NCI-H2029 treated with DMSO at 0.1 percent for 48 hours (cell line): ENCODE data around the gene LTN1.
"Not testable (repeated sequence)": the region's sequence is repeated elsewhere in the genome, so short reads cannot be mapped to it uniquely, and the experiment has no call there.

Experiments
- DNase-seq: peaks from one replicate; lab custom pipeline; 2025; lab: John Stamatoyannopoulos, UW

The LTN1 gene, protein sequence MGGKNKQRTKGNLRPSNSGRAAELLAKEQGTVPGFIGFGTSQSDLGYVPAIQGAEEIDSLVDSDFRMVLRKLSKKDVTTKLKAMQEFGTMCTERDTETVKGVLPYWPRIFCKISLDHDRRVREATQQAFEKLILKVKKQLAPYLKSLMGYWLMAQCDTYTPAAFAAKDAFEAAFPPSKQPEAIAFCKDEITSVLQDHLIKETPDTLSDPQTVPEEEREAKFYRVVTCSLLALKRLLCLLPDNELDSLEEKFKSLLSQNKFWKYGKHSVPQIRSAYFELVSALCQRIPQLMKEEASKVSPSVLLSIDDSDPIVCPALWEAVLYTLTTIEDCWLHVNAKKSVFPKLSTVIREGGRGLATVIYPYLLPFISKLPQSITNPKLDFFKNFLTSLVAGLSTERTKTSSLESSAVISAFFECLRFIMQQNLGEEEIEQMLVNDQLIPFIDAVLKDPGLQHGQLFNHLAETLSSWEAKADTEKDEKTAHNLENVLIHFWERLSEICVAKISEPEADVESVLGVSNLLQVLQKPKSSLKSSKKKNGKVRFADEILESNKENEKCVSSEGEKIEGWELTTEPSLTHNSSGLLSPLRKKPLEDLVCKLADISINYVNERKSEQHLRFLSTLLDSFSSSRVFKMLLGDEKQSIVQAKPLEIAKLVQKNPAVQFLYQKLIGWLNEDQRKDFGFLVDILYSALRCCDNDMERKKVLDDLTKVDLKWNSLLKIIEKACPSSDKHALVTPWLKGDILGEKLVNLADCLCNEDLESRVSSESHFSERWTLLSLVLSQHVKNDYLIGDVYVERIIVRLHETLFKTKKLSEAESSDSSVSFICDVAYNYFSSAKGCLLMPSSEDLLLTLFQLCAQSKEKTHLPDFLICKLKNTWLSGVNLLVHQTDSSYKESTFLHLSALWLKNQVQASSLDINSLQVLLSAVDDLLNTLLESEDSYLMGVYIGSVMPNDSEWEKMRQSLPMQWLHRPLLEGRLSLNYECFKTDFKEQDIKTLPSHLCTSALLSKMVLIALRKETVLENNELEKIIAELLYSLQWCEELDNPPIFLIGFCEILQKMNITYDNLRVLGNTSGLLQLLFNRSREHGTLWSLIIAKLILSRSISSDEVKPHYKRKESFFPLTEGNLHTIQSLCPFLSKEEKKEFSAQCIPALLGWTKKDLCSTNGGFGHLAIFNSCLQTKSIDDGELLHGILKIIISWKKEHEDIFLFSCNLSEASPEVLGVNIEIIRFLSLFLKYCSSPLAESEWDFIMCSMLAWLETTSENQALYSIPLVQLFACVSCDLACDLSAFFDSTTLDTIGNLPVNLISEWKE (N-terminal part only)

DNA sequence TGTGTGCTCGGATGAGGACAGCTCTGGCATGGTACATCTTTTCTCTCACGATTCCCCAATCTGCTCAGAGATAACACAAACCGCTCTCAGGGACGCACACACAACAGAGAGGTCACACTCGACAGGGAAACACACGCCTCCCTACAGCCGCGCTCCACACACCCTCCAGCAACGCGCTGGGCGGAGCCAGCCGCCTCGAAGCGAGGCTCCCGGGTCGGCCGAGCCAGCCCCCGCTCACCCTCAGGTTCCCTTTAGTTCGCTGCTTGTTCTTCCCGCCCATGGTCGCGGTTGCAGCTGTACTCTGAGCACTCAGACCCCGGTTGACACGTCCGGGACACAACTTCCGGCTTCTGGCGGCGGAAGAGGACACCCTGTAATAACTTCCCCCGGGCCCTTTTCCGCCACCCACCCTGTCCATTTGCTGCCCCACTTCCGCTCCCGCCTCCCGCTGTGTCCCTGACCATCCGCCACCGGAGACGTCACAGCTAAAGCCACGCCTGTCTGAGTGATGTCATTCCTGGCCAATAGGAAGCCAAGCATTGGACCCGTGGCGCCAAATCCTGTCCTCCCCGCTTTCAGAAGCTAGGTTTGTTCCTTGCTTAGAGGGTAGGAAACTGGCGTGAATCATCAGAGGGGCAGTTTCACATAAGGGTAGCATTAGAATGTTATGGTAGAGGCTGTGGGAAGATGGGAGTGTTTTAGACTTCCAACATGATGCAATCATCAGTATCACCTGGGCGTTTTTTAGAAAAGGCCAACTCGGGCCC lies at the start of gene LTN1:
Gene LTN1 (minus strand): TSS at position 352 of the 767 bp plus-strand sequence. CDS start 72 bp downstream, at position 280.
- DNase-seq, result peak; percentile 91

DNA sequence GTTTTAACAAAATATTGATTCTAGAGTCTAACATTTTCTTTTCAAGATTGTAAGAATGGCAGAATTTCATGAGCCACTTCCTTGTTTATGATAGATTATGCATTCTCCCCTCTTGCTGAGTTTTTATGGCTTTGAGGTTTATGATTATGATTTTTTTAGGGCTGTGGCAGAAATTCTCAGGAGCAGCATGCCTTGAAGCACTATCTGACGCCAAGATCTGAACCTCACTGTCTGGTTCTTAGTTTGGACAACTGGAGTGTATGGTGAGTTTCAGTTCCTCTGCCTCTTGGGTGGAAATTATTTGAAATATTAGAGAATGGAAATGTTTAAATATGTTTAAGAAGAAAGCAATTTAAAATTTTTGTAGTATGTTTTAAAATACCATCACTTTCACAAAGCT lies 42.0 kb upstream of the LTN1 start:
- no peak for DNase-seq

DNA sequence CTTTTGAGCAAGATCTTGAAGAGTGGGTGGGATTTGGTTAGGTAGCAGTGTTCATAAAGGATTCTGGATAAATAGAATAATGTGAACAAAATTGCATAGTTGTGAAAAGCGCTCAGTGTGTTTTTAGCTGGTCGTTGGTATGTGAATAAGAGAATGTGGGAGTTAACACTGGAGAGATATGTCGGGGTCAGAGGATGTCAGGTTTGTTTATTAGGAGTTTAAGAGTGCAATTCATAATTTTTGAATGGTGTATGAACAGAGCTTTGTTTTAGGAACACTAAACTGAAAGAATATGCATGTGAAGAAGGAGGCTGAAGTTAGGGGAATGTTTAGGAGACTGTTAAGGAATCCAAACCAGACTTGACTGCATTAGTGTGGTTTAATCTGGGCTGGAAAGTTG lies 41.2 kb upstream of the LTN1 start:
- DNase-seq, result no peak

DNA sequence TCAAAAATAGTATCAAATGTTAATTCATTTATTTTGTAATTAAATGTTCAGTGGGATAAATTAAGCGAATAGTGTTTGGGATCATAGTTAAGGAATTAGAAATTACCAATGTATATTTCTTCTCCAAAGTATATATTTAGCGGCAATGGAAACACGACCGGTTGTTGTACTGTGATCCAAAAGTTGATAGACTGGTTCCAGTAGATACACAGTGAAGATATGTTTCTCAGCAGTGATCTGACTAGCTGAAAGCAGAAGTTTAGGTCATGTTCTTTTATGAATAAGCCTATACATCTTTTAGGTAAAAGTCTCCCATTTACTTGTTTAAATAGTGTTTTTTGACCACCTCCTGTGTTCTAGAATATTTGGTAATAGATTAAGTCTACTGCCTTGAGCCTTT lies 40.6 kb upstream of the LTN1 start:
- DNase-seq, result no peak

DNA sequence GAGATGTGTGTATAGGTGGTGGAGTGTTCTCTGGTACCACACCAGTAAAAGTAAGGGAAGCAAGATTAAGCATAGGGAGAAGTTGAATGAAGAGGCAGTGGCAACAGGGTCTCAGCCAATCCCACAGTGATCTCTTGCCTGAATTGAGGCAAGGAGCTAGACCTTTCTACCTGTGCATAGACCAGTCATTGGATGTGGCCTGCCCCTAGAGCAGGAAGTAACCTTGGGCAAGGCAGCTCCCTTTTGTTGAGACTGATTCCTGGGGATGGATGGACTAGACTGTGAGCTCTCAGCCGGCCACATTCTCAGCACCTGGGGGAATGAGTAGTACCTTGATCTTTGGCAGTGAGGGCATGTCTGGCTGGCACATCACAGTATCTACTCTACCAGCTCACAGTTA lies 38.2 kb upstream of the LTN1 start:
- DNase-seq, result no peak

DNA sequence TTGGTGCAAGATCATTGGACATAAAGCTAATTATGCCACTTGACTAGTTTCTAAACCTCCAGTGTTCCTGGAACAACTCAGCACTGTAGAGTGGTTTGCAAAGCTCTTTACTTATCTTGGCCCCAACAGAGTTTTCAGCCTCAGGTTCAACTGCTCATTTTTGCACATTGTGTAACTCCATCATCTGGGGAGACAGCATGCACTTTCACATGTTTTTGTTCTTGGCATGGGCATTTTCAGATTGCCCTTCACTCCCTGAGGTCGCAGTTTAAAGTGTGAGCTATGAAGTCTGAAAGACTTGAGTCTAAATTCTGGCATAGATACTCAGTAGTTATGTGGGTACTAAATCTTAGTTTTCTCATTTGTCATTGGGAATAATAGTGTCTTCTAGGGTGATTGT lies 36.8 kb upstream of the LTN1 start:
- no peak for DNase-seq

DNA sequence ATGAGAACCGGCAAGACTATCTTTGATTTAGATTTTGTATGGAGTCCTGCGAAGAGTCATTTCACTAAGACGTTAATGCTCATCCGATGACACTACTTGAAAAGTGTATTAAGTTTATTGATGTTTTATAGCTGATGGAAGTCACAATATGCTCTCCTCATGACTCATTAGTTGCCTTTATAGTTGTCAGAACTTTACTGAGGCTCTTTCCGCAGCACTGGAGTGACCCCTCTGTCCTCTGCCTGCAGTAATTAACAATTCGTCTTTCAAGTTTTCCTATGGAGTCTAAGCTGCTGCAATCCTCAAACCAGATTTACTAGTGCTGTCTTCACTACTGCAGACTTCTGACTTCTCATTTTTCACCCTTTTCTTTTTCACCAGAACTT lies 32.6 kb upstream of the LTN1 start:
- no peak for DNase-seq

DNA sequence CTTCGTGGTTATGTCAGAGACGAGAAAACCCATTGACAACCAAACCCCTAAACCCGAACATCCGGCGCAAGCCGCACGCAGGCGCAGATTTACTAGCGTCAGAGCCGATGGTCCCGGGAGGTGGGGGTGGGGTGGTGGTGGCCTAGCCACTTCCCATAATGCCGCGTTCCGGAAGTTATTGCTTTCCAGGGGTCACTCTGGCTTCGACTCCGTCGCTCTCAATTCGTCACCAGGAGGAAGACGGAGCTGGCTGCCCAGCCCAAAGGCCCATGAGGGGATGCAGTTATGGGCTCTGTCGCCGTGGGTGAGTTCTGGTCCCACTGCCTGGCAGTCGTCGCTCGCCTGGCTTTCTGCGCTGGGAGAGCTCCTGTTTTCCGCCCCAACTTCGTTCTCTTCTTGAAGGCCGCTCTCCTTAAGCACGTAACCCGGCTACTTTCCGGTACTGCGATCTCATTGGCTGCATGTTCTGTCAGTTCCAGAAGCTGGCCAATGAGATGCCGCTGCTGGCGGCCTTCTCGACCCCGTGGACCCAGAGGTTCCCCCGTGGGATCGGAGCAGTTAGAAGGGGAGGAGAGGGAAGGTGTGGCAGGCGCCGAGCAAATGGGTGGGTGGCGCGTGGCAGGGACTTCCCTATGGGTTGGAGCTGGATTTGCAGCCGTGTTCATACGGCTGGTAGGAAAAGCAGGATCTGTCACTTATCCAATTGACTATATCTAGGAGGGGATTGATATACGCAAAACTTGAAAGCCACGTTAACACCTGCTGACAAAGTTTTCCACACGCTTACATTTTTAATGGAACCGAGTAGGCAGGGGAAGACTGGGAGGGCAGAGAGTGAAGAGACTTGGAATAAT lies 32.0 kb upstream of the LTN1 start, which contains the start of gene USP16:
Gene USP16 (plus strand): TSS at position 195 of the 854 bp plus-strand sequence. CDS start 3,246 bp downstream, outside the sequence.
- DNase-seq, result peak; percentile 92

DNA sequence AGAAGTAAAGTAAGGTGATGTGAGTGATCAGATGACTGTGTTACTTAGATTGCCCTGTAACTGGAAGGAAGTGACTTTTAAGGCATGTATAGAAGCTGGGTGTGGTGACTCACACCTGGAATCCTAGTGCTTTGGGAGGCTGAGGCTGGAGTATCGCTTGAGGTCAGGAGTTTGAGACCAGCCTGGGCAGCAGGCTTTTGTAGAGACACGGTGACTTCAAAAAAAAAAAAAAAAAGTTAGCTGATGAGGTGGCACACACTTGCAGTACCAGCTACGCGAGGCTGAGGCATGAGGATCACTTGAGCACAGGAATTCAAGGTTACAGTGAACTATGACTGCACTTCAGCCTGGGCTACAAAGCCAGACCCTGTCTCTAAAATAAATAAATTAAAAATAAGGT lies 29.5 kb upstream of the LTN1 start:
- no peak for DNase-seq

DNA sequence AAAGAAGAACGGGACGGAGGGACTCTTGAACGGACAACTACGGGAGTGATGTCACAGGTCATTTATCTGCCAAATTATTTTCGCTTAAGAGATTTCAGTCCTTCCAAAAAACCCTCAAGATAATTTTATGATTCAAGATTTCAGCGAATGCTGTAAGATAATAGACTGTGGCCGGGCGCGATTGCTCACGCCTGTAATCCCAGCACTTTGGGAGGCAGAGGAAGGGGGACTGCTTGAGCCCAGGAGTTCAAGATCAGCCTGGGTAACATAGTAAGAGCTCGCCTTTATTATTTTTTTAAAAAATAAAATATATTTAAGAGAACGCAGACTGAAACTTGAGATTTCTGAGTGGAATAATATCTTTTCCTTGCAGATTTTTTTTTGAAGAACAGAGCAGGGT lies 25.9 kb upstream of the LTN1 start:
- DNase-seq, result no peak

DNA sequence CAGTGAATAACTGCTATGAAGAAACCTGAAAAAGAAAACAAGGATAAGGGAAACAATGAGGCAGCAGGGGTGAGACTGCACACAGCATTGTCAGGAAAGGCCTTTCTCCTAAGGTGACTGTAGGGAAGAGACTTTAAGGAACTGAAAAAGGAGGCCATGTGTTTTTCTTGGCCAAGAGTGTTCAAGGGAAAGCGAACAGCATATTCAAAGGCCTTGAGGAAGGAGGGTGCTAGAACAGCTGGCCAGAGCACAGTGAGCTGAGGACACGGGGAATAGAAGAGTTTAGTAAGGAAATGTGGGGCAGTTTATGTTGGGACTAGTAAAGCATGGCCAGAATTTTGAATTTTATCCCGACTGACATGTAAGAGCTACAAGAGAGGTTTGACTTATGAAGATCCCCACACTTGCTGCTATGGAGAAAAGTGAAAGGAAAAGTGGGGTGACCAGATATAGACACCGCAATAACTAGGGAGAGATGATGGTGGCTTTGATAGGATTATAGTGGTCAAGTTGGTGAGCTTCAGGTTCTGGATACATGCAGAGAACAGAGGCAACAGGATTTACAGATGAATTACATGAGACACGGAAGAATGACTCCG lies 25.1 kb upstream of the LTN1 start:
- no peak for DNase-seq

DNA sequence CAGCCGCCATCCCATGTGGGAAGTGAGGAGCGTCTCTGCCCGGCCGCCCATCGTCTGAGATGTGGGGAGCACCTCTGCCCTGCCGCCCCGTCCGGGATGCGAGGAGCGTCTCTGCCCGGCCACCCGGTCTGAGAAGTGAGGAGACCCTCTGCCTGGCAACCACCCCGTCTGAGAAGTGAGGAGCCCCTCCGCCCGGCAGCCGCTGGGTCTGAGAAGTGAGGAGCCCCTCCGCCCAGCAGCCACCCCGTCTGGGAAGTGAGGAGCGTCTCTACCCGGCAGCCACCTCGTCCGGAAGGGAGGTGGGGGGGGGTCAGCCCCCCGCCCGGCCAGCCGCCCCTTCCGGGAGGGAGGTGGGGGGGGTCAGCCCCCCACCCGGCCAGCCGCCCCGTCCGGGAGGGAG lies 18.6 kb upstream of the LTN1 start:
- DNase-seq, result not testable (repeated sequence)

DNA sequence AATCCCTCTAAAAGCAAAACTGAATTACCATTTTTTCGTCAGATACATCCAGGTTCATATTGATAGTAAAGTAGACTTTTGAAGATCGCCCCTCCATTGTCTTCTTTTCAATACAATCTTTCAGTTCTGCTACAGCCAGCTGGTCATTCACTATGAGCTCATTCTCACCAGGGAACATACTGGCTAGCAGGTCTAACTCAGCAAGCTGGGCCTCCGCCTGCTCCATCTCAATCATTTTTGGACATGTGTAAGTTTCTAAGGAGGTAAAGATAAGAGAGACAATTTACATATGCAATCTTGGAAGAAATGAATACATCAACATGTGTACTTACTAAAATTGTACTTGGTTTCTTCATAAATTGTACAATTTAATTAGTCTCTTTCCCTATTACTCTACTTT lies 15.7 kb upstream of the LTN1 start:
- DNase-seq, result no peak

DNA sequence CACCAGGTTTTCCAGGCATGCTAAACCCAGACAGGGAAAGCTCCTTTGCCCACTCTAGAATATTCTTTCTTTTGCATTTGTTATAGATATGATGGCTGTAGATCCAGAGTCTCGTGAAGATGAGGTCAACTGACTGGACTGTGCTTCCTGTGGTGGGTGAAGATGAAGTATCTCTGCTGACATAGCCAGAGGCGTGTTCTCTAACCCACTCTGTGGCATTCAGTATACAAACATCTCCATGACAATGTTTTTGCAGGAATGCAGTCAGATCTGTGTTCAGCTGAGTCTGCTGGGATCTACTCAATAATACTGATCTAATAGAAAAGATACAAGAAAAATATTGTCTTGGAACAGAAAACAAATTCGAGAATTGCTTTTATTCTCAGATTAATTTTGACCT lies 15.1 kb upstream of the LTN1 start:
- DNase-seq, result no peak

DNA sequence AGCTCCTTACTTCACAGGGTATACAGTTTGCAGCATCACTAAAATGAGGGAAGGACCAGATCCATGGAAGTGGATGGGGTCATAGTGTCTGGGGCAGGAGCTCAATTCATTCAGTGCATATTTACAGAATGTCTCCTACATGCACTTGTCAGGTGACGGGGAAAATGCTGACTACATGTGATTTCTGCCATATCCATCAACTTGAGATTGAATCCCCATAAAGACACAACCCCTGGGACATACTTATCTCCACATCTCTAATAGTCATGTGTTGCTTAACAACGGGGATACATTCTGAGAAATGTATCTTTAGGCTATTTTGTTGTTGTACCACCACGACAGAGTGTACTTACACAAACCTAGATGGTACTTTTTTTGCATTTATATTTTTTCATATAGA lies 14.5 kb upstream of the LTN1 start:
- DNase-seq, result no peak

DNA sequence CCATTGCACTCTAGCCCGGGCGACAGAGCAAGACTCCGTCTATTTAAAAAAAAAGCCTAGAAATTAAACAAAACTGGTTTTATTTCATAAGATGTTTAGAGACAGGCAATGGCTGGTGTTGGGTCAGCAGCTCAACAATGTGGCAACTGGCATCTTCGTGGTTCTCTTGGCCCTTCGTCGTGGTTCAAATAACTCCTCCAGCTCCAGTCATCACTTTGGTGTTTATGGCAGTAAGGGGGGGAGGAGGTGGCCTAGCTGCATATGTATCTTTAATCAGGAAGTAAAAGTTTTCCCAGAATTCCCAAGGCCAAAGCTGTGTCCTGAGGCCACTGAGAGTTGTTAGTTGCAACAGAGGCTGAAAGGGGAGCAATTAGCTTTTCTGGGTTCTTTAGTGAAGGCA lies 13.0 kb upstream of the LTN1 start:
- DNase-seq, result no peak

DNA sequence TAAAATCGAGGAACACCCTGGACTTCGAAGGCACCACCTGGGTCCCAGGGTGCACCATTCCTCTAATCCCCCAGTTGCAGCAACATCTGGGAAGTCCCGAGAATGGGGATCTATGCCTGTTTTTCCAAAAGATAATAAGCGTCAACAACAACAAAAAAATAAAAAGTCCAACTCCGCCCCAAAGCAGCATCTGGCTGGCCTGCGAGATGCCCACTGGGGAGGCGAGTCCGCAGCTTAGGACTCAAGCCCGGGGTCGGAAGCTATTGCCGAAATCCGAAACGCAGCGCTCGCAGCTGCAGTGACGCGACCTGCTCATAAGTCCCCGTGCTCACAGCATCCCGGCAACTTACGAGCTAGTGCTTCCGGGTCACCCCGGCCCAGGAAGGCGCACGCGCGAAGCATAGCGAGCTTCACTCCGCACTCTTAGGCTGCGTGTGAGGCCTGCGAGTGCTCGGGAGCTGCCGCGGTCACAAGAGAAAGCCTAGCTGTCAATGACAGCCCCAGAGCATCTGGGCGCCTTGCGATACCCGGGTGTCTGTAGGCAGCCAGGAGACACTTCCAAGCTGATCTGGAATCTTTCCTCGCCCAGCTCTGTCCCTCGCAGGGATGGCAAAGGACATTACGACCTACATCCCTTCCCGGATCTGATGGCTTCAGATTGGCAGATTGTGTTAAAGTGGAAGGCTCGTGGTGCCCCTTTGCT lies 9.9 kb upstream of the LTN1 start:
- peak; percentile 61 for DNase-seq

DNA sequence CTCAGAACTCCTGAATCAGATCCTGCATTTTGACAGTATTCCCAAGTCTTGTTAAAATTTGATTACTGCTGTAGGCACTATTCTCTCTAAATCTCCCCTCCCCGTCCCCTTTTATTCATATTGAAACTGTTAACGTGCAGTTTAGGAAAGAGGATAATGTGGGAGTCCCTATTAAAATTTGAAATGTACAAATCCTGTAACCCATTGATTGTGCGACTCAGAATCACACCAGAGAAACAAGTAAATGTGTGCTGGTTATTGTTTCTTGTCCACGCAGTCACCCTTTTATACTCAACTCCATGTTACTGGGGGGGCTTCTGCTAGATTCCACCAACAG lies 584 bp upstream of the LTN1 start:
- no peak for DNase-seq

DNA sequence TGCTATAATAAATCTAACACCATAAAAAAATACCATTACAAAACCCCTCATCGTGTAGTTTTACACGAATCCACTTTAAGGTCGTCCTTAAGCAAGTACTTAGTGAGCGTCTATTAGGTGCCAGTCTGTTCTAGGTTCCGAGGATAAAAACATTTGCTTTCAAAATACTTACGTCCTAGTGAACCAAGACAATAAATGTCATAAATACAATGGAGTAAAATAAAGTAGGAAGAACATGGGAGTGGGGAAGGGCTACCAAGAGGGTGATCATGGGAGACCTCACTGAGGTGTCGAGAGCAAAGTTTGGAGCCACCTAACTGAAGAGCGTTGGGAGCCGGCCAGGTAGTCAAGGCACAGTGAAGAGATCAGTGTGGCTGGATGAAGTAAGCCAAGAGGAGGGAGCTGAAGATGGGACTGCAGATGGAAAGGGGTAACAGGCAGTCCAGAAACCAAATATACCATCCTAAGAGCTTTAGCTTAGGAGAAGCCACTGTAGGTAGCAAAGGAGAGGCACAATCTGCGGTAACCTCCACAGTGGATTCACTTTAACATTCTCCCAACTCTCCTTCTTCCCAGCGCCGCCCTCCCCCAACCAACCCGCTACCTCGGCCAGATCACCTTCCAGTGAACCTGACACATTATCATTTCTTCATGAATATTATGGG lies 684 bp downstream of the LTN1 start:
- DNase-seq, result no peak
